GM12878 (cell line): ENCODE measurements around the gene AMOTL1. TPM values are rescaled to one million over a fixed set of nuclear protein-coding genes. Genes with fewer than 3 reads are reported as not detected.

Experiments used
- ATAC-seq: fragments of 200-7000 bp; cut with Tn5 transposase; 3 replicates; pipeline ENCODE4 v1.9.1; 2020; ENCODE audit warnings: mild to moderate bottlenecking, moderate library complexity
- BruUV-seq: library from RNA; stranded (reverse); fragments of 400-500 nt; replicated peaks from 2 replicates; lab custom pipeline; 2021; lab: Mats Ljungman, UMichigan
- CTCF ChIA-PET: fragments of 300-600 bp; sonication (Branson Sonifier 250); formaldehyde crosslinking; extraction: SDS; loops from one replicate; lab custom pipeline; 2021; ENCODE audit warnings: inconsistent platforms; lab: Yijun Ruan, JAX
- POLR2A ChIA-PET: fragments of 350-600 bp; formaldehyde crosslinking; extraction: SDS; loops from one replicate; lab custom pipeline; 2021; ENCODE audit warnings: inconsistent platforms; lab: Charles Lee
- RAD21 ChIA-PET: fragments of 300-600 bp; sonication (Branson Sonifier 250); formaldehyde crosslinking; loops from one replicate; lab custom pipeline; 2023; ENCODE audit warnings: antibody characterized with exemption; ENCODE audit not compliant: unreplicated experiment; lab: Charles Lee
- SMC1A ChIA-PET: fragments of 300-600 bp; sonication (Branson Sonifier 250); formaldehyde crosslinking; loops from one replicate; lab custom pipeline; 2023; ENCODE audit not compliant: unreplicated experiment, uncharacterized antibody; lab: Charles Lee
- DNase-seq: peaks from one replicate; pipeline ENCODE4 v3.0.0-alpha.2; 2011; ENCODE audit warnings: low read depth, low spot score
- FAIRE-seq: peaks from 3 replicates; lab custom pipeline; 2011; peaks lifted over from hg19 to GRCh38; lab: Jason Lieb, UNC
- H2AFZ ChIP-seq: 2 replicates; pipeline ENCODE4 v1.6.0; 2011; ENCODE audit warnings: low read depth, low read length, control low read depth; ENCODE audit not compliant: control insufficient read depth
- H3K27ac ChIP-seq: 2 replicates; pipeline ENCODE4 v1.5.1; 2011; ENCODE audit warnings: control low read depth; ENCODE audit not compliant: control insufficient read depth, insufficient read depth
- H3K27me3 ChIP-seq, 2 experiments: replicated peaks in 1 of 2; 2 replicates each; pipeline versions ENCODE4 v1.6.0 to v1.6.1; 2011; ENCODE audit warnings: low read length in 1 of 2; ENCODE audit not compliant: control insufficient read depth in 2 of 2, insufficient read depth in 2 of 2
- H3K36me3 ChIP-seq, 2 experiments: 2 replicates each; pipeline ENCODE4 v1.5.1; 2011; ENCODE audit warnings: low read length in 1 of 2; ENCODE audit not compliant: control insufficient read depth in 2 of 2, insufficient read depth in 2 of 2
- H3K4me1 ChIP-seq: 2 replicates; pipeline ENCODE4 v1.6.1; 2011; ENCODE audit warnings: mild to moderate bottlenecking, low read length, moderate library complexity, mixed read lengths; ENCODE audit not compliant: control insufficient read depth, insufficient read depth
- H3K4me2 ChIP-seq: 2 replicates; pipeline ENCODE4 v1.6.0; 2011; ENCODE audit warnings: control low read depth; ENCODE audit not compliant: control insufficient read depth, insufficient read depth
- H3K4me3 ChIP-seq: fragments of 200-600 bp; sonication (generic); 2 replicates; pipeline ENCODE4 v1.5.1; 2016
- H3K79me2 ChIP-seq: 2 replicates; pipeline ENCODE4 v1.6.0; 2011; ENCODE audit warnings: low read length; ENCODE audit not compliant: control insufficient read depth, insufficient read depth
- H3K9ac ChIP-seq: 2 replicates; pipeline ENCODE4 v1.8.0; 2011; ENCODE audit warnings: low read length, control low read depth, mixed read lengths; ENCODE audit not compliant: control insufficient read depth, insufficient read depth
- H3K9me3 ChIP-seq: replicated peaks from 3 replicates; pipeline ENCODE4 v1.5.1; 2011; ENCODE audit warnings: mild to moderate bottlenecking, low read length; ENCODE audit not compliant: control insufficient read depth, insufficient read depth
- H4K20me1 ChIP-seq: 2 replicates; pipeline ENCODE4 v1.6.0; 2011; ENCODE audit not compliant: control insufficient read depth, insufficient read depth
- CHD1 ChIP-seq: IDR thresholded peaks from 2 replicates; pipeline ENCODE4 v1.6.1; 2012; ENCODE audit warnings: low read depth, low read length, improper control_type of control experiment
- DPF2 ChIP-seq: fragments of 450-650 bp; IDR thresholded peaks from 2 replicates; pipeline ENCODE4 v1.6.1; 2017; ENCODE audit warnings: mild to moderate bottlenecking
- EZH2 ChIP-seq: IDR thresholded peaks from 2 replicates; pipeline ENCODE4 v1.6.1; 2012; ENCODE audit warnings: low read depth, mild to moderate bottlenecking, control low read depth, inconsistent platforms, low read length, borderline replicate concordance; ENCODE audit not compliant: control insufficient read depth
- HDAC6 ChIP-seq: fragments of 200-600 bp; sonication (generic); IDR thresholded peaks from one replicate; pipeline ENCODE4 v1.8.0; 2017; ENCODE audit warnings: antibody characterized with exemption; ENCODE audit not compliant: unreplicated experiment
- KAT2A ChIP-seq: conservative IDR thresholded peaks from 2 replicates; pipeline ENCODE4 v1.6.1; 2011; ENCODE audit warnings: low read depth, low read length; ENCODE audit not compliant: control insufficient read depth
- KLF5 ChIP-seq: fragments of 450-650 bp; IDR thresholded peaks from 2 replicates; pipeline ENCODE4 v1.6.1; 2014; ENCODE audit warnings: mild to moderate bottlenecking; ENCODE audit not compliant: partially characterized antibody
- MYC ChIP-seq: IDR thresholded peaks from 2 replicates; pipeline ENCODE4 v1.6.1; 2011; ENCODE audit warnings: mild to moderate bottlenecking, low read length, moderate library complexity, inconsistent platforms; ENCODE audit not compliant: insufficient read depth, insufficient replicate concordance, insufficient read length, severe bottlenecking
- PAX5 ChIP-seq: IDR thresholded peaks from 2 replicates; pipeline ENCODE4 v1.6.1; 2011; ENCODE audit warnings: low read depth, low read length, borderline replicate concordance
- SP1 ChIP-seq: IDR thresholded peaks from one replicate; pipeline ENCODE4 v1.6.1; 2011; ENCODE audit warnings: low read depth, low read length
- SRF ChIP-seq, 2 experiments: IDR thresholded peaks; 2 replicates each; pipeline ENCODE4 v1.6.1; 2011; ENCODE audit warnings: low read depth in 2 of 2, low read length in 2 of 2, mild to moderate bottlenecking in 1 of 2, moderate library complexity in 1 of 2
- ZNF217 ChIP-seq: fragments of 450-650 bp; IDR thresholded peaks from 2 replicates; pipeline ENCODE4 v1.6.1; 2017; ENCODE audit warnings: antibody characterized with exemption, mild to moderate bottlenecking
- ZNF622 ChIP-seq: fragments of 450-650 bp; IDR thresholded peaks from 2 replicates; pipeline ENCODE4 v1.6.1; 2017; ENCODE audit warnings: mild to moderate bottlenecking, inconsistent platforms
- ZSCAN29 ChIP-seq: fragments of 450-650 bp; IDR thresholded peaks from 2 replicates; pipeline ENCODE4 v1.6.1; 2017; ENCODE audit warnings: mild to moderate bottlenecking, moderate library complexity
- WGBS: methylation state at CpG from one replicate; pipeline ENCODE4 v1.1.6; 2016; ENCODE audit warnings: low lambda C conversion rate; ENCODE audit not compliant: insufficient replicate concordance, insufficient coverage; ENCODE audit errors: missing lambda C conversion rate; 5-methylcytosine and 5-hydroxymethylcytosine counted together
- in situ Hi-C: fragments of 300-500 bp; cut with MboI; formaldehyde crosslinking; loops from 9 replicates; pipeline ENCODE4 v1.14.3; 2018; ENCODE audit warnings: mixed read lengths
- intact Hi-C: fragments of 100-400 bp; cut with micrococcal nuclease; formaldehyde crosslinking; loops from one replicate; pipeline ENCODE4 v1.14.2; 2022; ENCODE audit not compliant: unreplicated experiment
- polyA plus RNA-seq, 11 experiments: library from polyadenylated mRNA; depleted of rRNA in 4 of 11; unstranded in 6 of 11; stranded (reverse) in 5 of 11; fragments of >200 nt; fragmentation: Nextera tagmentation in 4 of 11; fragmentation: Illumina TruSeq in 1 of 11; extraction: Ambion mirVana in 4 of 11; extraction: Trizol in 1 of 11; gene quantifications; 1 replicate in 1 of 11; 2 replicates in 10 of 11; pipeline versions ENCODE4 v1.2.1 to v1.2.3, GENCODE V29; 2011 to 2016; ENCODE audit warnings: inconsistent platforms in 2 of 11, missing spikeins in 2 of 11, low read depth in 1 of 11
- total RNA-seq, 4 experiments: library from RNA; depleted of rRNA in 3 of 4; stranded (reverse); fragments of >200 nt in 3 of 4; fragmentation: Illumina TruSeq in 1 of 4; extraction: Trizol in 1 of 4; gene quantifications; 2 replicates each; pipeline versions ENCODE4 v1.2.1 to v1.2.3, GENCODE V29; 2013 to 2021
- TF ChIP-seq, protein P1 (sequence below): fragments of 450-650 bp; IDR thresholded peaks from 2 replicates; pipeline ENCODE4 v1.6.1; 2016; ENCODE audit warnings: mild to moderate bottlenecking
- TF ChIP-seq, protein P2 (sequence below): fragments of 450-650 bp; IDR thresholded peaks from 2 replicates; pipeline ENCODE4 v1.6.1; 2014; ENCODE audit warnings: mild to moderate bottlenecking

AMOTL1 gene
- total and polyA plus RNA-seq, 10 of the 15 experiments (the other 5 are each of a cell fraction or from before 2014, with no cell fraction given) = under 0.01 to 0.41 (median 0.01) TPM; not detected in 7

DNA sequence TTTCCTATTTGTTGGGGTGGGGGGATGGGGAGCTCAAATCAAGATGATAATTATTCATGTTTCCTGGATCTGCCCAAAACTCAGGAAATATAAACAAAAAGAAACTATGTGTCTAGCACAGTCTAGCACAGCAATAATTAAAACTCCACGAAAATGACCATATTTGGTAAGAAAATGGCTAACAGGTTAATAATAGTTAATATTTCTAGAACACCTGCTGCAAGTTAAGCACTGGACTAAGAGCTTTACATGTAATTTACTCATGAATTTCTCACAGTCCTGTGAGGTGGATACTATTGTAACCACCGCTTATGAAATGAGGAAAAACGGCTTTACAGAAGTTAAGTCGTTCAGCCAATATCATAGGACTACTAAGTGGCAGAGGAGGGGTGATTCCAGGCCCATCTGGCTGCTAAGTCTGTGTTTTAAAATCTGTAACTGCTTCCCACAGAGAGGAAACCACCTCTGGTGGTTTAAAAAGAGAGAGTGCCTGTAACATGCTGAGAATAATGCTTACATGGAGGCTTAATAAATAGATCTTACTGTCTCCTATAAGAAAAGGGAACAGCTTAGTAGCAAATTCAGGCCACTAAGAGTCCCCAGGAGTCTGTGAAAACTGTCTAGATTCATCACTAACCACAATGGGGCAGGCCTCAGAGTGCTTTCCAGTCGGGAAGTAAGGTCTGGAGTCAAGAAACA is 11.0 kb upstream of the AMOTL1 start:
- ChIA-PET POLR2A (interaction anchor here (0.6 kb wide), 1 partner anchor 919 kb away, joined by 5 read pairs; no protein-coding TSS in a partner anchor), RAD21 (interaction anchor here (0.6 kb wide), 1 partner anchor 54 kb away, joined by 3 read pairs; no protein-coding TSS in a partner anchor), CTCF (interaction anchor here (0.9 to 1.7 kb wide), 4 partner anchors 22 to 130 kb away, joined by 3 to 5 read pairs (median 4); no protein-coding TSS in a partner anchor), SMC1A (interaction anchor here (1.0 kb wide), 1 partner anchor 12 kb away, joined by 3 read pairs; no protein-coding TSS in a partner anchor)
- TF ChIP-seq KAT2A = no peak
- TF ChIP-seq EZH2 = no peak
- TF ChIP-seq ZNF217 = no peak
- no peak for TF ChIP-seq CHD1
- TF ChIP-seq, protein P1, sequence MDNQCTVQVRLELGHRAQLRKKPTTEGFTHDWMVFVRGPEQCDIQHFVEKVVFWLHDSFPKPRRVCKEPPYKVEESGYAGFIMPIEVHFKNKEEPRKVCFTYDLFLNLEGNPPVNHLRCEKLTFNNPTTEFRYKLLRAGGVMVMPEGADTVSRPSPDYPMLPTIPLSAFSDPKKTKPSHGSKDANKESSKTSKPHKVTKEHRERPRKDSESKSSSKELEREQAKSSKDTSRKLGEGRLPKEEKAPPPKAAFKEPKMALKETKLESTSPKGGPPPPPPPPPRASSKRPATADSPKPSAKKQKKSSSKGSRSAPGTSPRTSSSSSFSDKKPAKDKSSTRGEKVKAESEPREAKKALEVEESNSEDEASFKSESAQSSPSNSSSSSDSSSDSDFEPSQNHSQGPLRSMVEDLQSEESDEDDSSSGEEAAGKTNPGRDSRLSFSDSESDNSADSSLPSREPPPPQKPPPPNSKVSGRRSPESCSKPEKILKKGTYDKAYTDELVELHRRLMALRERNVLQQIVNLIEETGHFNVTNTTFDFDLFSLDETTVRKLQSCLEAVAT = no peak
- TF ChIP-seq ZNF622 = no peak
- no peak for TF ChIP-seq PAX5
- no peak for TF ChIP-seq SP1
- TF ChIP-seq ZSCAN29 = no peak
- no peak for TF ChIP-seq KLF5
- TF ChIP-seq, protein P2, sequence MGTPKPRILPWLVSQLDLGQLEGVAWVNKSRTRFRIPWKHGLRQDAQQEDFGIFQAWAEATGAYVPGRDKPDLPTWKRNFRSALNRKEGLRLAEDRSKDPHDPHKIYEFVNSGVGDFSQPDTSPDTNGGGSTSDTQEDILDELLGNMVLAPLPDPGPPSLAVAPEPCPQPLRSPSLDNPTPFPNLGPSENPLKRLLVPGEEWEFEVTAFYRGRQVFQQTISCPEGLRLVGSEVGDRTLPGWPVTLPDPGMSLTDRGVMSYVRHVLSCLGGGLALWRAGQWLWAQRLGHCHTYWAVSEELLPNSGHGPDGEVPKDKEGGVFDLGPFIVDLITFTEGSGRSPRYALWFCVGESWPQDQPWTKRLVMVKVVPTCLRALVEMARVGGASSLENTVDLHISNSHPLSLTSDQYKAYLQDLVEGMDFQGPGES = no peak
- TF ChIP-seq SRF (IDR thresholded peaks at IDR 0.05; ENCODE audit: low read depth in 2 of 2, low read length in 2 of 2) = no peak
- TF ChIP-seq HDAC6 = no peak
- TF ChIP-seq MYC = no peak
- no peak for TF ChIP-seq DPF2
- no peak overlapping the region for H3K27ac ChIP-seq
- in situ Hi-C loops = no loop called here
- no peak overlapping the region for H3K4me2 ChIP-seq
- no peaks in the 10 kb centered on the region for H3K9me3 ChIP-seq
- WGBS = 0% methylated on average over 5 of the region's 5 CpGs
- H3K4me3 ChIP-seq = no peak overlapping the region
- no TSS peak for BruUV-seq
- no peaks in the 10 kb centered on the region for H3K36me3 ChIP-seq
- no peak overlapping the region for H3K9ac ChIP-seq
- intact Hi-C loops = loop anchor here (10.0 kb wide), 1 partner anchor 242 kb away; the partner anchor contains the start of gene C11orf97
- no peaks in the 10 kb centered on the region for H3K4me1 ChIP-seq
- H3K79me2 ChIP-seq = no peaks in the 10 kb centered on the region
- ATAC-seq (no peak; the same call in 2 of the 3 replicates), FAIRE-seq (no peak), DNase-seq (no peak)
- H4K20me1 ChIP-seq = no peaks in the 10 kb centered on the region
- H3K27me3 ChIP-seq = peaks cover 0 to 2% of the 10 kb centered on the region in 2 experiments; a peak in 2 of 4 replicates
- no peak overlapping the region for H2AFZ ChIP-seq
